ENCODE data around the gene SSBP4. TPM values are rescaled to one million over a fixed set of nuclear protein-coding genes. Genes with fewer than 3 reads are reported as not detected.

The SSBP4 gene
- total RNA-seq, 1 experiment from 2014 or later: 164 TPM

- intact Hi-C loops (cut with micrococcal nuclease): no loop called here
- Histone ChIP-seq H3K9ac (ENCODE audit: low read length) (no peak overlapping the region), H3K4me1 (ENCODE audit: control insufficient read depth in 1 of 2, insufficient read depth in 2 of 2, low read length in 2 of 2) (peaks cover 7 to 27% of the 10 kb centered on the region in 2 experiments), H3K9me3 (ENCODE audit: control insufficient read depth in 1 of 2, insufficient read depth in 1 of 2, low read depth in 1 of 2, low read length in 2 of 2) (no peaks in the 10 kb centered on the region), H3K4me3 (replicated peaks in 1 of 2; ENCODE audit: low read depth in 1 of 2, low read length in 2 of 2) (no peak overlapping the region), H3K79me2 (ENCODE audit: insufficient read depth, low read length) (peaks cover 80% of the 10 kb centered on the region), H3K27ac (ENCODE audit: low read depth, low read length) (no peak overlapping the region), H3K4me2 (ENCODE audit: low read length) (no peak overlapping the region), H3K36me3 (ENCODE audit: control insufficient read depth in 1 of 2, insufficient read depth in 2 of 2, low read length in 2 of 2) (no peaks in the 10 kb centered on the region; a peak in 1 of 4 replicates), H3K27me3 (ENCODE audit: insufficient read depth, low read length) (no peaks in the 10 kb centered on the region), H4K20me1 (ENCODE audit: insufficient read depth) (no peaks in the 10 kb centered on the region), H2AFZ (ENCODE audit: low read depth, low read length, poor library complexity, severe bottlenecking) (no peak overlapping the region), H3K9me2 (ENCODE audit: insufficient read depth) (no peaks in the 10 kb centered on the region)
- ChIA-PET POLR2A (no interaction called here), CTCF (no interaction called here), RAD21 (ENCODE audit: low non-redundant PET in 1 of 2, low total read pairs in 2 of 2, uncharacterized antibody in 2 of 2, unreplicated experiment in 2 of 2) (no interaction called here)
- TF ChIP-seq POLR2A (IDR thresholded peaks at IDR 0.05; ENCODE audit: borderline replicate concordance, extremely low read depth, insufficient read depth, insufficient read length) (no peak), ATF3 (IDR thresholded peaks at IDR 0.05) (no peak), YY1 (IDR thresholded peaks at IDR 0.05; ENCODE audit: extremely low read depth, insufficient replicate concordance, low read depth, low read length) (no peak), ZFX (IDR thresholded peaks at IDR 0.05) (no peak), EGR1 (IDR thresholded peaks at IDR 0.05; ENCODE audit: low read depth) (no peak), SRF (IDR thresholded peaks at IDR 0.05; ENCODE audit: low read depth) (no peak), POLR2AphosphoS5 (IDR thresholded peaks at IDR 0.05; ENCODE audit: low read depth, low read length) (no peak), FOSL1 (IDR thresholded peaks at IDR 0.05; ENCODE audit: low read depth) (no peak), SIN3A (IDR thresholded peaks at IDR 0.05; ENCODE audit: low read depth) (no peak), CBX3 (IDR thresholded peaks at IDR 0.05; ENCODE audit: low read depth) (no peak), REST (IDR thresholded peaks at IDR 0.05; ENCODE audit: low read depth) (no peak), RAD21 (IDR thresholded peaks at IDR 0.05; ENCODE audit: low read depth) (no peak), CTCF (IDR thresholded peaks at IDR 0.05 in 2 of 3, conservative IDR thresholded peaks at IDR 0.05 in 1 of 3; ENCODE audit: borderline replicate concordance in 1 of 3, insufficient read depth in 1 of 3, low read depth in 2 of 3, low read length in 2 of 3) (no peak), JUND (IDR thresholded peaks at IDR 0.05) (no peak)
- no TSS peak for BruUV-seq (replicated peaks)
- ATAC-seq: no peak
- no peak for DNase-seq (ENCODE audit: low read depth, low spot score)
These were observed 57.4 kb downstream of the SSBP4 start for GRCh38 chr19:18476507-18477041.

Data from HCT116 (cell line).